Measurements from ENCODE around the gene IL18R1.

GRCh38 chr2:102358496-102358895 is 2.9 kb downstream of the IL18R1 start:
- TF ChIP-seq CTCF (IDR thresholded peaks at IDR 0.05), result no peak
- no peak for TF ChIP-seq EP300 (IDR thresholded peaks at IDR 0.05)

All from sigmoid colon (tissue), 4 donors.